Motor neuron (in vitro differentiated cells): ENCODE results near the gene ZNF865. TPM values are rescaled to one million over a fixed set of nuclear protein-coding genes. Genes with fewer than 3 reads are reported as not detected.

Experiments
- ATAC-seq, 8 experiments: fragments of 200-7000 bp; cut with Tn5 transposase; replicated peaks in 6 of 8; 2 replicates each; pipeline ENCODE4 v1.8.0; 2021; ENCODE audit warnings: mild to moderate bottlenecking in 8 of 8, moderate library complexity in 8 of 8
- H3K27ac ChIP-seq, 2 donors: fragments of 250-450 bp; sonication (Bioruptor Pico); 2 replicates each; pipeline ENCODE4 v1.9.0; 2021; ENCODE audit warnings: antibody characterized with exemption in 2 of 2, mild to moderate bottlenecking in 2 of 2, moderate library complexity in 1 of 2
- H3K4me1 ChIP-seq, 2 donors: fragments of 250-450 bp; sonication (Bioruptor Pico); replicated peaks in 1 of 2; 2 replicates each; pipeline ENCODE4 v1.6.1; 2021; ENCODE audit warnings: antibody characterized with exemption in 2 of 2, mild to moderate bottlenecking in 2 of 2, moderate library complexity in 1 of 2
- H3K4me3 ChIP-seq, 5 donors: fragments of 250-450 bp; sonication (Bioruptor Pico); 2 replicates each; pipeline ENCODE4 v1.9.0; 2021; ENCODE audit warnings: antibody characterized with exemption in 5 of 5, mild to moderate bottlenecking in 5 of 5, moderate library complexity in 4 of 5
- WGBS, 10 experiments: fragments of 450-650 bp; shearing (Covaris generic); methylation state at CpG; one replicate each; pipeline ENCODE4 v1.0.0; 2022; 5-methylcytosine and 5-hydroxymethylcytosine counted together
- in situ Hi-C, 9 experiments: fragments of 400-800 bp; cut with MboI; loops; one replicate each; pipeline ENCODE4 v1.15.0; 2021; ENCODE audit warnings: low sequenced_read_pairs in 9 of 9, low pct_unique_long_range_greater_than_20kb in 2 of 9; ENCODE audit not compliant: unreplicated experiment in 9 of 9
- total RNA-seq, 8 experiments: library from RNA; unstranded; fragments of 300-600 nt; gene quantifications; 2 replicates each; pipeline versions ENCODE4 v1.2.3 to v1.2.4, GENCODE V29; 2022

The ZNF865 gene
- total RNA-seq, 8 experiments from 2014 or later = 0.87 to 6.9 (median 3.5) TPM

DNA sequence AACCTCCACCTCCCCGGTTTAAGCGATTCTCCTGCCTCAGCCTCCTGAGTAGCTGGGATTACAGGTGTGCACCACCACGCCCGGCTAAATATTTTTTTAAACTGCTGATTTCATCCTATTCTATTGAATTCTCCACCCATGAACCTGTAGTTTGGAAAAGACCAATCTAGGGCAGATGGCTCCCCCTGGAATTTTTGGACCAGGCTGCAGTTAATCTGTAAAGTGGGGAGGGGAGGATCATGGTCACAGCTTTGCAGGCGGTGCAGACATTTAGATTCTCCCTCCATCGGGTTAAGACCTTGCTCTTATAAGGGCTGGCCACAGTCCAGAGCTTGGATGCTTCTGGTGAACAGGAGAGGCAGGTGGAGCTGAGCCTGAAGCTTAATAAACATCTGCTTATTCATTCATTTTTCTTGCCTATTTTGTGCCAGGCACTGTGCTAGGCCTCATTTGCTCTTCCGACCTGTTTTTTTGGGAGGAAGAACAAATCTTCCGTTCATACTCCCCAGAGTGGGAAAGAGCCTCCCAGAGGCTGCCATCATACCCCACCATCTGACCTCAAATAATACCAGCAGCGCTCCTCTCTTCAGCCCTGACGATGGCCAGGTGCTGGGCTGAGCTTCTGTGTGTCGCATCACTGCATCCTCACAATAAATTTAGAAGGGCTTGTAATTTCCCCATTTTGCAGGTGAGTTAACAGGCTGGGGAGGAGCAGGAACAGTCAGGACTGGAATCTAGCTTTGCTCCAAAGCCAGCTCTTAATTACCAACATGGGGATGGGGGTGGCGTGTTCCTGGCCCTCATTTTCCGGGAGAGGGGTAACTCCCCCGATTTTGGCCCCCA is 41.7 kb downstream of the ZNF865 start:
- peak overlapping the region; percentile 95 to 98 for H3K27ac ChIP-seq
- H3K4me1 ChIP-seq = peaks cover 20 to 24% of the 10 kb centered on the region in 2 donors
- no peak for ATAC-seq
- in situ Hi-C loops = loop anchor here in 3 of 9 experiments (25.0 kb wide), 1 partner anchor 510 kb away; the partner anchor contains the start of gene TNNT1 (in 3 of the 3)
- WGBS, 10 experiments = 30 to 66% (median 54%) methylated on average over 2 to 8 of the region's 14 CpGs; no CpG with 5 or more reads in 3 of the 10 experiments
- peak overlapping the region; percentile 74 to 99 (median 93) for H3K4me3 ChIP-seq

DNA sequence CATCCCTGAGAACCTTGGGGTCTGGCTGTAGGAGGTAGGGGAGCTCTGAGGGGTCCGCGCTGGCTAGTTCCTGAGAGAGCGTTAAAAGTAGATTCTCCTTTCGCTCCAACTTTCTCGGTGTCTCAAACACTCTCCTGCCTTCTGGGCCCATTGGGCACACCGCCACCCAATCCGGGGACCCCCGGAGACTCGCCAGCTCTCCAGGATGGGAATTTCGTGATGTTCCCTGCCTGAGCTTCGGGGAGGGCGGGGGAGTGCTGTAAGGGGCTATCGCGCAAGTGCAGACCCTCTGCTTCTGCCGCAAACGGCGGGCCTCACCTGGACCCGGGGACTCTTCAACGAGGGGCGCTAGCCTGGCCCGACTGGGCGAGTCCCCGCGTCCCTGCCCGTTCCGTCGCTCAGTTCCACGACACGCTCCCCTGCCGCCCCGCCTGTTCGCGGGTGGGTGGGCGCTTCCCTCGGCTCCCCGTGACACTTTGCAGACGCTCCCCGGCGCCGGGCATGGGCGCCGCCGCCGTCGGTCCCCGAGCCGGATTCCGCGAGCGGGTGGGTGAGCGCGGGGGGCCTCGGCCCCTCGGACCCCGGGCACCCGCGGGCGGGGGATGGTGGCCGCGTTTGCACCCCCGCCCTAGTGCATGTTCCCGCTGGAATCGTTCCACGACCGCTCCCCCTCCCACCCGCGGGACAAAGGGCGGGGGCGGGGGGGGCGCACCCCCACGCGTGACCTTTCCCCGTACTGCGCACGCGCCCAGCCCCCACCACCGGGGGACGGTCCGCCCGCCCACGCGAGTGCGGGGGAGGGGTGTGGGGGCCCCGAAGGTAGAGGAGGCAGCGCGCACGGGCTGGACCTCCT is 42.5 kb downstream of the ZNF865 start, which contains the start of gene CCDC106:
Gene CCDC106, plus strand, starts transcription at position 481 of the 853 bp plus-strand sequence. CDS start 835 bp downstream, outside the sequence.
- Histone ChIP-seq H3K4me1 (peaks cover 14 to 17% of the 10 kb centered on the region in 2 donors), H3K27ac (peak within 1 kb of the TSS; percentile 95 to 98), H3K4me3 (peak within 1 kb of the TSS; percentile 74 to 99 (median 93))
- peak; percentile 11 to 77 (median 64) for ATAC-seq
- WGBS, 10 experiments = 0 to 6% (median 0%) methylated on average over 1 to 6 of the region's 87 CpGs; no CpG with 5 or more reads in 6 of the 10 experiments
- in situ Hi-C loops = loop anchor here in 3 of 9 experiments (25.0 kb wide), 1 partner anchor 511 kb away; the partner anchor contains the start of gene TNNT1 (in 3 of the 3)

DNA sequence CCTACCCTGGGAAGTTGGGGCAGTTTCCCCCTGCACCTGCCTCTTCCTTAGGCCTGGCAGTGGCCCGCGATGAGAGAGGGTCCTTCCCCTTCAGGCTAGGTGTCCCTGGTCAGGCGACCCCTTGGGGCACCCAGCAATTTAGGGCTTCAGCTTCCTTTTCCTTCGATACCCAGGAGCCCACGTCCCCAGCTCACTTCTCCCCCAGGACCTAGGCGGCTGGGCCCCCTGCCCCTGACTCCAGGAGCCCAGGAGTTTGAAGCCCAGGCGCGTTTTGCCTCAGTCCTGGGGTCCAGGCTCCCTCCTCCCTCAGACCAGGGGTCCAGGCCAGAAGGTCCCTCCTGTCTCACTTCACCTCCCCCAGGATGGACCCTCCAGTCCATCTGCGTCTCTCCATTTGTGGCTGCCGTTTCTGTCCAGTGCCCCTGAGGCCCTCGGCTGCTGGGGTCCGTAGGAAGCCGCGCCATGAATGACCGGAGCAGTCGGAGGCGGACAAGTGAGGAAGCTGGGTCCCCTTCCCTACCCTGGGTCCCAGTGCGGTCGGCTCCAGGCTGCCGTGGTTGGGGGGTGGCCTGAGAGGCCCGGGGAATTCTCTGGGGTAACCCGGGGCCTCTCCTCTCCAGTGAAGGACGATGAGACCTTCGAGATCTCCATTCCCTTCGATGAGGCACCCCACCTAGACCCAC is 43.3 kb downstream of the ZNF865 start:
- peaks cover 11 to 15% of the 10 kb centered on the region in 2 donors for H3K4me1 ChIP-seq
- peak overlapping the region in 1 of 2 donors; percentile 98 for H3K27ac ChIP-seq
- 10 to 100% methylated on average over 1 to 6 of the region's 25 CpGs; no CpG with 5 or more reads in 8 of the 10 experiments for WGBS, 10 experiments
- ATAC-seq = peak in 1 of 8 experiments; percentile 14
- in situ Hi-C loops = loop anchor here in 3 of 9 experiments (25.0 kb wide), 1 partner anchor 511 kb away; the partner anchor contains the start of gene TNNT1 (in 3 of the 3)
- peak overlapping the region; percentile 74 to 99 (median 93) for H3K4me3 ChIP-seq

DNA sequence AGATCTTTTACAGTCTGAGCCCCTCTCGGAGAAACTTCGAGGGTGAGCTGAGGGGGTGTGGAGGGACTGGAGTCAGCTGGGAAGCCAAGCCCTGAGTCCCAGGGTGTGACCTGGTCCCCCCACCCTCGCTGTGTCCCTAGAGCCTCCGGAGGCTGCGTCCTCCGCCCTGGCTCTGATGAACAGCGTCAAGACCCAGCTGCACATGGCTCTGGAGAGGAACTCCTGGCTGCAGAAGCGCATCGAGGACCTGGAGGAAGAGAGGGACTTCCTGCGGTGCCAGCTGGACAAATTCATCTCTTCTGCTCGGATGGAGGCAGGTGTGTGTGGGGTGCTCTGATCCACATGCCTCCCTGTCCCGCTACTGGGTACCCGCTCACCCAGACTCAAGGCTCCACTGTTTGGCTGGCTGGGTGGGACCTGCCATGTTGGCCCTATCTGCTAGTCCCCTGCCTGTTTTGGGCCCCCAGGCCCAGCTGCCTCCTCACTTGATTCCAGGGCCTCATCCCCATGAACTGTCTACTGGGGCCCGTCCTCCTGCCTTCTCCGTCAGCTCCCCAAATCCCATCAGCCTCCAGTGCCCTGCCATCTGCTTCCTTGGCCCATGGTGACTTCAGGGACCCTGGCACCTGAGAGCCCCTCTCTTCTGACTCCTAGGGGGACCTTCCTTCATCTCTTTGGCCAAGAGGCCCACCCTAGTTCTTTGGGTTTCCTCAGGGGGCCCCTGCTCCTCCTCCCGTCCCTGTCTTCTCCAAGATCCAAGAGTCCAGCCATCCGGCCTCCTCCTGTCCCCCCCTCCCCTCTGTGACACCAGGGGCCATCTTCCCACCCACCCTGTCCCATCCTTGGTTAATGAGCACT is 44.0 kb downstream of the ZNF865 start:
- WGBS, 10 experiments = 68 to 100% (median 89%) methylated on average over 1 to 8 of the region's 17 CpGs; no CpG with 5 or more reads in 5 of the 10 experiments
- in situ Hi-C loops = loop anchor here in 3 of 9 experiments (25.0 kb wide), 1 partner anchor 512 kb away; the partner anchor contains the start of gene TNNT1 (in 3 of the 3)
- H3K4me3 ChIP-seq = peak overlapping the region in 4 of 5 donors; percentile 82 to 99 (median 96)

DNA sequence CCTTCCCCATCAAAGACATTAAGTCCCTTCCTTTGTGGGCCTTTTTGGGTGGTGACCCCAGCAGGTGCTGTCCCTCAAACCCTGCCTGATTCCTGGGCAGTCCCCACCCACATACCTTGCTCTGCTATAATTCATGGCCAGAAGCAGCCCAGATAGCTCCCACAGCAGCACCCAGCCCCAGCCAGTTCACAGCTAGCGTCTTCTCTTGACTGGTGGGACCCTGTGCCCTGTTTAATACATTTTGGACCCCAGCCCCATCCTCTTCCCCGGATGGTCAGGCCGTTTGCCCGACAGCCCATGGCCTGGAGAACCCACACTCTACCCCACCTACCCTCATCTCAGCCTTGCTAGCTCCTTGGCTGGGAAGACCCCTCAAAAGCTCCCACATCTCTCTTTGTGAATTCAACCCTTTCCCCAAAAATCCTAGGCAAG is 44.7 kb downstream of the ZNF865 start:
- Histone ChIP-seq H3K4me1 (peaks cover 6 to 11% of the 10 kb centered on the region in 2 donors), H3K27ac (no peak overlapping the region), H3K4me3 (no peak overlapping the region)
- 92 to 100% (median 100%) methylated on average over 1 to 2 of the region's 4 CpGs; no CpG with 5 or more reads in 6 of the 10 experiments for WGBS, 10 experiments
- no peak for ATAC-seq
- in situ Hi-C loops = no loop called here

More for the DNA sequence above, 44.0 kb downstream of the ZNF865 start:
- Histone ChIP-seq H3K4me1 (peaks cover 7 to 11% of the 10 kb centered on the region in 2 donors), H3K27ac (no peak overlapping the region)
- ATAC-seq = peak in 1 of 8 experiments; percentile 1

DNA sequence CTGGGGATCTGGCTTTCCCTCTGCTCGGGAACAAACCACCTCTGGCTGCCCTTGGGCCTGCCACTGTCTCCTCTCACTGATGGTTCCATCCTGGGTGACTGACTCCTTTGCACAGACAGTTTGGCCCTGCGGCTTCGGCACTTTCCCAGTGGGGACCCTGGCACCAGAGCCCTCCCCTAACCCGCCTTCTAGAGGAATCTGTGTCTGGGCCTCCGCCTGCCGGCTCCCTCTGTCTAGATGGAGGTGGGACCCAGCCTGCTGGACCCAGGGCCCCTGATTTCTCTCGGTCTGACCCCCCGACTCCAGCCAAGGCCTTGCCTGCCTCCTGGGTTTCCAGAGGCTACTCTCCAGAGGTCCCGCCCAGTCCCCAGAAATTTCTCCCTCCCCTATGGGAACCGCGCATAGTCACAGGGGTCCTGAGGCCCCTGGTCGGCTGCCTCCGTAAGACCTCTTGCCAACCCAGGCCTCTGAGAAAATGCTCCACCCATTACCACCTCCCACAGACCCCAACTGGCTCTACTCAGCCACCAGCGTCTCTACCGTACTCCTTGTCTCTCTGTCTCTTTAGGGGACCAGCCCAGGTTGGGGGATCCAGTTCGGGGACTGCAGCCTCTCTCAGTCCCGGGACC is 45.3 kb downstream of the ZNF865 start:
- WGBS, 10 experiments = 40 to 100% (median 92%) methylated on average over 1 to 5 of the region's 17 CpGs; no CpG with 5 or more reads in 1 of the 10 experiments
- no peak overlapping the region for H3K4me3 ChIP-seq
- no peak for ATAC-seq
- peaks cover 6 to 11% of the 10 kb centered on the region in 2 donors for H3K4me1 ChIP-seq
- in situ Hi-C loops = no loop called here
- H3K27ac ChIP-seq = no peak overlapping the region

DNA sequence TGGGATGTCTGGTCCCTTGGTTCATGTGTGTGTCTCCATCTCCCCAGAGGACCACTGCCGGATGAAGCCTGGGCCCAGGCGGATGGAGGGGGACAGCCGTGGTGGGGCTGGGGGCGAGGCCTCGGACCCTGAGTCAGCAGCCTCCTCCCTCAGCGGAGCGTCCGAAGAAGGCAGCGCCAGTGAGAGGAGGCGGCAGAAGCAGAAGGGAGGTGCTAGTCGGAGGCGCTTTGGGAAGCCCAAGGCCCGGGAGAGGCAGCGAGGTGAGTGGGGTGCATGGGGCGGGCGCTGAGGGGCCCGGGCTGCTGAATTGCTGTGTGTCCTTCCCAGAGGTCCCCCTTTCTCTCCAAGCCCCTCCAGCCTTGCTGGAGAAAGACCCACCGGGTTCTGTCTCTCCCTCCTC is 45.8 kb downstream of the ZNF865 start:
- H3K27ac ChIP-seq = no peak overlapping the region
- WGBS, 10 experiments = 97% methylated on average over 5 of the region's 18 CpGs; no CpG with 5 or more reads in 9 of the 10 experiments
- in situ Hi-C loops = no loop called here
- ATAC-seq = no peak
- H3K4me3 ChIP-seq = no peak overlapping the region
- peaks cover 6 to 11% of the 10 kb centered on the region in 2 donors for H3K4me1 ChIP-seq

DNA sequence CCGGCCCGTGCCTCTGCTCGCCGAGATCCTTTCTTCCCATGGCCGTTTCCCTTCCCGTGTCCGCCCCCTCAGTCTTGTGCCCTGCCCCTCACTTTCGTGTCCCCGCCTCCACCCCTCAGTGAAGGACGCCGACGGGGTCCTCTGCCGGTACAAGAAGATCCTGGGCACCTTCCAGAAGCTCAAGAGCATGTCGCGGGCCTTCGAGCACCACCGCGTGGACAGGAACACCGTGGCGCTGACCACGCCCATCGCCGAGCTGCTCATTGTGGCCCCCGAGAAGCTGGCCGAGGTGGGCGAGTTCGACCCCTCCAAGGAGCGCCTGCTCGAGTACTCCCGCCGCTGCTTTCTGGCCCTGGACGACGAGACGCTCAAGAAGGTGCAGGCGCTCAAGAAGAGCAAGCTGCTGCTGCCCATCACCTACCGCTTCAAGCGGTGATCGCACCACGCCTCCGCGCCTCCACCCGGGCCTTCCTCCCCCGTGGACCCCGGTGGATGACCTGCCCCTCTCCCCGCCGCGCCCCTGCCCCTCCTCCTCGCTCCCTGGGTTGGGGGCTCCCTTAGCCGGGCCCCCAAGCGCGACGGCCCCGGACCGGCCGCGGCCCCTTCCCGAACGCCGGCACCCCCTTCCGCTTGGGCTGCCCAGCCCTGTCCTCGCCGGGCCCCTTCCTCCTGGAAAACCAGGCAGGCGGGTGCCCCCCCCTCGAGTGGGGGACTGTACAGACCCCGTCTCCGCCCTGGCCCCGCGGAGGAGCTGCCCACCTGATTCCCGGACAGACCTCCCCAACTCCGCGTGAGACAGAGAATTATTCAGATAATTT is 47.1 kb downstream of the ZNF865 start:
- no CpG with 5 or more reads among the region's 71 CpGs for WGBS, 10 experiments
- H3K27ac ChIP-seq = no peak overlapping the region
- ATAC-seq = no peak
- peaks cover 9 to 15% of the 10 kb centered on the region in 2 donors for H3K4me1 ChIP-seq
- in situ Hi-C loops = no loop called here
- H3K4me3 ChIP-seq = no peak overlapping the region

DNA sequence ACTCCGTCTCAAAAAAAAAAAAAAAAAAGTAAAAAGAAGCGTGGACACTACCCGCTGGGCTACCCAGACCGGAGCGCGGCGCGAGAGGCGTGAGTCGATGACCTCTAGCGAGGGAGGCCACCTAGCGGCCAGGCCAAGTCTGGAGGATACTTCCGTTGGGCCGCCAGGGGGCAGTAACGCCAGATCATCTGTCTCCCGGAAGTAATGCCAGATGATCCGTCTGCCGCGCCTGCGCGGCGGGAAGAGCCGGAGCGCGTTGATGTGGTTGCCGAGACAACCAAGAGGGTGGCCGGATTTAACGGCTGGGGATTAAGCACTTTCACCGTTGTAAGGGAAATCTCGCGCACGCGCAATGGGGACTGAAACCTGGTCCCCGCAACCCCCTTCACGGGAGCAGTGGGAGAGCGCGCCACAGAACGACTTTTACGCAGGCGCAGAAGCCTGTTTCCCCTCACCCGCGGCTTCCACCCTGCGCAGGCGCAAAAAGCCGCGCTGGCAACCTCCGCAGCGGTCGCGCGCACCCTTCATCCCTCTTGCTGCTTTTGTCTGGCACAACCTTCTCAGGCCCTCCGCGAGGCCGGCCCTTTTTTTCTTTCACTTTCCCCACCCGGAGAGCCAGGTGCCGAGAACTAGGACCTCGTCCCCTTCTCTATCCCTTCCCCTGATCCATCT is 48.3 kb downstream of the ZNF865 start:
- Histone ChIP-seq H3K4me1 (peaks cover 14 to 15% of the 10 kb centered on the region in 2 donors), H3K4me3 (peak overlapping the region; percentile 70 to 96 (median 89)), H3K27ac (peak overlapping the region; percentile 100)
- peak; percentile 25 to 76 (median 68) for ATAC-seq
- 0 to 1% (median 0%) methylated on average over 2 to 33 of the region's 57 CpGs; no CpG with 5 or more reads in 4 of the 10 experiments for WGBS, 10 experiments
- in situ Hi-C loops = no loop called here

DNA sequence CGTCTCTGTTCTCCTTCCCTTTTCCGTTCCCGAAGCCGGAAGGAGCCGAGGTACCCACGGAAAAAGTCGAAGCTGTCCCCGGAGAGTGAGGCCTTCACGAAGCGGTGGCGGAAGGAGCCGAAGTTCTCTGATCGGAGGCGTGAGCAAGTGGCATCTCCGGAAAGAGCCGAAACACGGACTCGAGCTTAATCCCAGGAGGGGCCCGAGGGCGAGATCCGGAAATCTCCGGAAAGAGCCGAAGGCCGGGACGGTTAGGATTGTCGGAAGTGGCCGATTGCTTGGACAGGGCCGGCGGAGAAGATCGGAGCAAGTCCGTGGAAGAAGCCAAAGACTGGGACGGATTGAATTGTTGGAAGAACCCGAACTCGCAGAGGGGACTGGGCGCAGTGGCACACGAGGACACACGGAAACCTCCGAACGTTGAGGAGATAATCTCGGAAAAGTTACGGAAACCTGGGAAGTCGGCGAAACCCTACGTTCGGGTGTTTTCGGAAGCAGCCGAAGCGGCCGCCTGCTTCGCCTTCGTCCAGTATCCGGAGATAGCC is 48.9 kb downstream of the ZNF865 start:
- WGBS, 10 experiments = 0 to 2% (median 0%) methylated on average over 1 to 13 of the region's 52 CpGs; no CpG with 5 or more reads in 3 of the 10 experiments
- in situ Hi-C loops = no loop called here
- H3K4me1 ChIP-seq = peaks cover 9 to 10% of the 10 kb centered on the region in 2 donors
- ATAC-seq = peak; percentile 68 to 82 (median 72)
- peak overlapping the region; percentile 70 to 96 (median 89) for H3K4me3 ChIP-seq
- H3K27ac ChIP-seq = peak overlapping the region; percentile 100
